Measurements from ENCODE around the gene MED31.

Gene MED31

DNA sequence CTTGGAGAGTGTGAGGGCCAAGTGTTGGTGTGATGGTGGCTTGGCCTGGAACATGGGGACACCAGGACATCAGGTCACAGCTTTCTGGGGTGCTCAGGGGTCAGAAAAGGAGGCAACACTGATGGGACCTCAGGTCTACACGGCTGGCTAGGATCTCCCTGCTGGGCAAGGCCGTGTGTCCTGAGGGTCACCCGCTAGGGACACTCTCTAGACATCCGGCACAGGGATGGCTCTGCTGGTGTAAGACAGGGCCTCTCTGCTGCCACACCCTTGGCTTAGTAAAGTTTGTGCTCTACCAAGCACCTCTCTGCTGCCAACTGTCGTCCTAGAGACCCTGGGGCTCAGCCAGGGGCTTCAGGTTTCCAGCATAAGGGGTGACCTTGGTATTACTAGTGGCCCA lies 45.5 kb upstream of the MED31 start:
- TF ChIP-seq, protein P1, sequence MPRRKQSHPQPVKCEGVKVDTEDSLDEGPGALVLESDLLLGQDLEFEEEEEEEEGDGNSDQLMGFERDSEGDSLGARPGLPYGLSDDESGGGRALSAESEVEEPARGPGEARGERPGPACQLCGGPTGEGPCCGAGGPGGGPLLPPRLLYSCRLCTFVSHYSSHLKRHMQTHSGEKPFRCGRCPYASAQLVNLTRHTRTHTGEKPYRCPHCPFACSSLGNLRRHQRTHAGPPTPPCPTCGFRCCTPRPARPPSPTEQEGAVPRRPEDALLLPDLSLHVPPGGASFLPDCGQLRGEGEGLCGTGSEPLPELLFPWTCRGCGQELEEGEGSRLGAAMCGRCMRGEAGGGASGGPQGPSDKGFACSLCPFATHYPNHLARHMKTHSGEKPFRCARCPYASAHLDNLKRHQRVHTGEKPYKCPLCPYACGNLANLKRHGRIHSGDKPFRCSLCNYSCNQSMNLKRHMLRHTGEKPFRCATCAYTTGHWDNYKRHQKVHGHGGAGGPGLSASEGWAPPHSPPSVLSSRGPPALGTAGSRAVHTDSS (tag by site-specific recombination; IDR thresholded peaks at IDR 0.05): no peak
- TF ChIP-seq, protein P2, sequence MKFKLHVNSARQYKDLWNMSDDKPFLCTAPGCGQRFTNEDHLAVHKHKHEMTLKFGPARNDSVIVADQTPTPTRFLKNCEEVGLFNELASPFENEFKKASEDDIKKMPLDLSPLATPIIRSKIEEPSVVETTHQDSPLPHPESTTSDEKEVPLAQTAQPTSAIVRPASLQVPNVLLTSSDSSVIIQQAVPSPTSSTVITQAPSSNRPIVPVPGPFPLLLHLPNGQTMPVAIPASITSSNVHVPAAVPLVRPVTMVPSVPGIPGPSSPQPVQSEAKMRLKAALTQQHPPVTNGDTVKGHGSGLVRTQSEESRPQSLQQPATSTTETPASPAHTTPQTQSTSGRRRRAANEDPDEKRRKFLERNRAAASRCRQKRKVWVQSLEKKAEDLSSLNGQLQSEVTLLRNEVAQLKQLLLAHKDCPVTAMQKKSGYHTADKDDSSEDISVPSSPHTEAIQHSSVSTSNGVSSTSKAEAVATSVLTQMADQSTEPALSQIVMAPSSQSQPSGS (tag by site-specific recombination; IDR thresholded peaks at IDR 0.05; ENCODE audit: low read depth): no peak
- CTCF ChIA-PET: interaction anchor here (1.3 to 1.6 kb wide), 2 partner anchors 17 to 30 kb away, joined by 4 to 6 read pairs; no protein-coding TSS in a partner anchor
- Histone ChIP-seq H3K4me3 (ENCODE audit: low read depth, low read length) (no peak overlapping the region), H3K36me3 (ENCODE audit: control insufficient read depth in 2 of 2, insufficient read depth in 1 of 2, low read length in 2 of 2) (no peaks in the 10 kb centered on the region), H3K4me1 (ENCODE audit: control insufficient read depth, insufficient read depth, low read length) (no peaks in the 10 kb centered on the region; the same call in 1 of the 2 replicates), H3K27ac (ENCODE audit: extremely low read depth, low read depth, low read length) (no peak overlapping the region), H3K9me3 (ENCODE audit: control insufficient read depth, insufficient read depth, low read depth, low read length) (no peaks in the 10 kb centered on the region)
- POLR2A ChIA-PET: no interaction called here

DNA sequence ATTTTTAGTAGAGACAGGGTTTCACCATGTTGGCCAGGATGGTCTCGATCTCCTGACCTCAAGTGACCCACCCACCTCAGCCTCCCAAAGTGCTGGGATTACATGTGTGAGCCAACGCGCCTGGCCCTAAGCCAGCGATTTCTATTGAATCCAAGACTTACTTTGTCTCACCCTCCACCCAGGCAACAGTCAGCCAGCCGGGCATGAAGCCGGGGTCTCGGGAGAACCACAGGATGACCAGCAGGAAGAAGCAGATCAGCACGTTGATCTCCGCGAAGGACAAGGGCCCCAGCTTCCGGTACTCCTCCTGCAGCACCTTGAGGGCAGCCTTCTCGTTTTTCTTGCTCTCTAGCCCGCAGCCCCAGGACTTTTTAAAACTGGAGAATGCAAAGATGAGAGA lies 44.2 kb upstream of the MED31 start:
- CTCF ChIA-PET: interaction anchor here (1.1 to 1.6 kb wide), 2 partner anchors 148 to 158 kb away, joined by 3 to 4 read pairs; no protein-coding TSS in a partner anchor
- POLR2A ChIA-PET: no interaction called here

More for the DNA sequence above, 44.2 kb upstream of the MED31 start:
- Histone ChIP-seq H3K4me1 (ENCODE audit: control insufficient read depth, insufficient read depth, low read length) (no peaks in the 10 kb centered on the region), H3K4me3 (ENCODE audit: low read depth, low read length) (no peak overlapping the region), H3K27ac (ENCODE audit: extremely low read depth, low read depth, low read length) (no peak overlapping the region), H3K36me3 (ENCODE audit: control insufficient read depth in 2 of 2, insufficient read depth in 1 of 2, low read length in 2 of 2) (no peaks in the 10 kb centered on the region), H3K9me3 (ENCODE audit: control insufficient read depth, insufficient read depth, low read depth, low read length) (no peaks in the 10 kb centered on the region)
- TF ChIP-seq ZSCAN23 (tag by site-specific recombination; IDR thresholded peaks at IDR 0.05) (no peak), ZNF19 (tag by site-specific recombination; IDR thresholded peaks at IDR 0.05; ENCODE audit: low read depth) (no peak), ZNF23 (tag by site-specific recombination; IDR thresholded peaks at IDR 0.05; ENCODE audit: borderline replicate concordance) (no peak), EGR2 (tag by site-specific recombination; IDR thresholded peaks at IDR 0.05; ENCODE audit: low read depth) (no peak), ZNF138 (tag by site-specific recombination; IDR thresholded peaks at IDR 0.05; ENCODE audit: borderline replicate concordance) (no peak), KLF1 (tag by site-specific recombination; IDR thresholded peaks at IDR 0.05) (no peak), GLIS1 (tag by site-specific recombination; IDR thresholded peaks at IDR 0.05) (no peak), HOXC10 (CRISPR knock-in tag; IDR thresholded peaks at IDR 0.05) (no peak)
- TF ChIP-seq, protein P3, sequence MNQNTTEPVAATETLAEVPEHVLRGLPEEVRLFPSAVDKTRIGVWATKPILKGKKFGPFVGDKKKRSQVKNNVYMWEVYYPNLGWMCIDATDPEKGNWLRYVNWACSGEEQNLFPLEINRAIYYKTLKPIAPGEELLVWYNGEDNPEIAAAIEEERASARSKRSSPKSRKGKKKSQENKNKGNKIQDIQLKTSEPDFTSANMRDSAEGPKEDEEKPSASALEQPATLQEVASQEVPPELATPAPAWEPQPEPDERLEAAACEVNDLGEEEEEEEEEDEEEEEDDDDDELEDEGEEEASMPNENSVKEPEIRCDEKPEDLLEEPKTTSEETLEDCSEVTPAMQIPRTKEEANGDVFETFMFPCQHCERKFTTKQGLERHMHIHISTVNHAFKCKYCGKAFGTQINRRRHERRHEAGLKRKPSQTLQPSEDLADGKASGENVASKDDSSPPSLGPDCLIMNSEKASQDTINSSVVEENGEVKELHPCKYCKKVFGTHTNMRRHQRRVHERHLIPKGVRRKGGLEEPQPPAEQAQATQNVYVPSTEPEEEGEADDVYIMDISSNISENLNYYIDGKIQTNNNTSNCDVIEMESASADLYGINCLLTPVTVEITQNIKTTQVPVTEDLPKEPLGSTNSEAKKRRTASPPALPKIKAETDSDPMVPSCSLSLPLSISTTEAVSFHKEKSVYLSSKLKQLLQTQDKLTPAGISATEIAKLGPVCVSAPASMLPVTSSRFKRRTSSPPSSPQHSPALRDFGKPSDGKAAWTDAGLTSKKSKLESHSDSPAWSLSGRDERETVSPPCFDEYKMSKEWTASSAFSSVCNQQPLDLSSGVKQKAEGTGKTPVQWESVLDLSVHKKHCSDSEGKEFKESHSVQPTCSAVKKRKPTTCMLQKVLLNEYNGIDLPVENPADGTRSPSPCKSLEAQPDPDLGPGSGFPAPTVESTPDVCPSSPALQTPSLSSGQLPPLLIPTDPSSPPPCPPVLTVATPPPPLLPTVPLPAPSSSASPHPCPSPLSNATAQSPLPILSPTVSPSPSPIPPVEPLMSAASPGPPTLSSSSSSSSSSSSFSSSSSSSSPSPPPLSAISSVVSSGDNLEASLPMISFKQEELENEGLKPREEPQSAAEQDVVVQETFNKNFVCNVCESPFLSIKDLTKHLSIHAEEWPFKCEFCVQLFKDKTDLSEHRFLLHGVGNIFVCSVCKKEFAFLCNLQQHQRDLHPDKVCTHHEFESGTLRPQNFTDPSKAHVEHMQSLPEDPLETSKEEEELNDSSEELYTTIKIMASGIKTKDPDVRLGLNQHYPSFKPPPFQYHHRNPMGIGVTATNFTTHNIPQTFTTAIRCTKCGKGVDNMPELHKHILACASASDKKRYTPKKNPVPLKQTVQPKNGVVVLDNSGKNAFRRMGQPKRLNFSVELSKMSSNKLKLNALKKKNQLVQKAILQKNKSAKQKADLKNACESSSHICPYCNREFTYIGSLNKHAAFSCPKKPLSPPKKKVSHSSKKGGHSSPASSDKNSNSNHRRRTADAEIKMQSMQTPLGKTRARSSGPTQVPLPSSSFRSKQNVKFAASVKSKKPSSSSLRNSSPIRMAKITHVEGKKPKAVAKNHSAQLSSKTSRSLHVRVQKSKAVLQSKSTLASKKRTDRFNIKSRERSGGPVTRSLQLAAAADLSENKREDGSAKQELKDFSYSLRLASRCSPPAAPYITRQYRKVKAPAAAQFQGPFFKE (tag by site-specific recombination; IDR thresholded peaks at IDR 0.05; ENCODE audit: borderline replicate concordance): no peak
- TF ChIP-seq, protein P4, sequence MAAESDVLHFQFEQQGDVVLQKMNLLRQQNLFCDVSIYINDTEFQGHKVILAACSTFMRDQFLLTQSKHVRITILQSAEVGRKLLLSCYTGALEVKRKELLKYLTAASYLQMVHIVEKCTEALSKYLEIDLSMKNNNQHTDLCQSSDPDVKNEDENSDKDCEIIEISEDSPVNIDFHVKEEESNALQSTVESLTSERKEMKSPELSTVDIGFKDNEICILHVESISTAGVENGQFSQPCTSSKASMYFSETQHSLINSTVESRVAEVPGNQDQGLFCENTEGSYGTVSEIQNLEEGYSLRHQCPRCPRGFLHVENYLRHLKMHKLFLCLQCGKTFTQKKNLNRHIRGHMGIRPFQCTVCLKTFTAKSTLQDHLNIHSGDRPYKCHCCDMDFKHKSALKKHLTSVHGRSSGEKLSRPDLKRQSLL (tag by site-specific recombination; IDR thresholded peaks at IDR 0.05): no peak
- TF ChIP-seq, protein P5, sequence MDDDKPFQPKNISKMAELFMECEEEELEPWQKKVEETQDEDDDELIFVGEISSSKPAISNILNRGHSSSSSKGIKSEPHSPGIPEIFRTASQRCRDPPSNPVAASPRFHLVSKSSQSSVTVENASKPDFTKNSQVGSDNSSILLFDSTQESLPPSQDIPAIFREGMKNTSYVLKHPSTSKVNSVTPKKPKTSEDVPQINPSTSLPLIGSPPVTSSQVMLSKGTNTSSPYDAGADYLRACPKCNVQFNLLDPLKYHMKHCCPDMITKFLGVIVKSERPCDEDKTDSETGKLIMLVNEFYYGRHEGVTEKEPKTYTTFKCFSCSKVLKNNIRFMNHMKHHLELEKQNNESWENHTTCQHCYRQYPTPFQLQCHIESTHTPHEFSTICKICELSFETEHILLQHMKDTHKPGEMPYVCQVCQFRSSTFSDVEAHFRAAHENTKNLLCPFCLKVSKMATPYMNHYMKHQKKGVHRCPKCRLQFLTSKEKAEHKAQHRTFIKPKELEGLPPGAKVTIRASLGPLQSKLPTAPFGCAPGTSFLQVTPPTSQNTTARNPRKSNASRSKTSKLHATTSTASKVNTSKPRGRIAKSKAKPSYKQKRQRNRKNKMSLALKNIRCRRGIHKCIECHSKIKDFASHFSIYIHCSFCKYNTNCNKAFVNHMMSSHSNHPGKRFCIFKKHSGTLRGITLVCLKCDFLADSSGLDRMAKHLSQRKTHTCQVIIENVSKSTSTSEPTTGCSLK (tag by site-specific recombination; IDR thresholded peaks at IDR 0.05): no peak
- TF ChIP-seq, protein P6, sequence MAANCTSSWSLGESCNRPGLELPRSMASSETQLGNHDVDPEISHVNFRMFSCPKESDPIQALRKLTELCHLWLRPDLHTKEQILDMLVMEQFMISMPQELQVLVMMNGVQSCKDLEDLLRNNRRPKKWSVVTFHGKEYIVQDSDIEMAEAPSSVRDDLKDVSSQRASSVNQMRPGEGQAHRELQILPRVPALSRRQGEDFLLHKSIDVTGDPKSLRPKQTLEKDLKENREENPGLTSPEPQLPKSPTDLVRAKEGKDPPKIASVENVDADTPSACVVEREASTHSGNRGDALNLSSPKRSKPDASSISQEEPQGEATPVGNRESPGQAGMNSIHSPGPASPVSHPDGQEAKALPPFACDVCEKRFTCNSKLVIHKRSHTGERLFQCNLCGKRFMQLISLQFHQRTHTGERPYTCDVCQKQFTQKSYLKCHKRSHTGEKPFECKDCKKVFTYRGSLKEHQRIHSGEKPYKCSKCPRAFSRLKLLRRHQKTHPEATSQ (tag by site-specific recombination; IDR thresholded peaks at IDR 0.05): no peak

All from HEK293 (cell line).